ENCODE data around the gene VMAC.
A peak's percentile ranks its signal among the peaks of the same experiment; 100 is the strongest.

The VMAC gene

DNA sequence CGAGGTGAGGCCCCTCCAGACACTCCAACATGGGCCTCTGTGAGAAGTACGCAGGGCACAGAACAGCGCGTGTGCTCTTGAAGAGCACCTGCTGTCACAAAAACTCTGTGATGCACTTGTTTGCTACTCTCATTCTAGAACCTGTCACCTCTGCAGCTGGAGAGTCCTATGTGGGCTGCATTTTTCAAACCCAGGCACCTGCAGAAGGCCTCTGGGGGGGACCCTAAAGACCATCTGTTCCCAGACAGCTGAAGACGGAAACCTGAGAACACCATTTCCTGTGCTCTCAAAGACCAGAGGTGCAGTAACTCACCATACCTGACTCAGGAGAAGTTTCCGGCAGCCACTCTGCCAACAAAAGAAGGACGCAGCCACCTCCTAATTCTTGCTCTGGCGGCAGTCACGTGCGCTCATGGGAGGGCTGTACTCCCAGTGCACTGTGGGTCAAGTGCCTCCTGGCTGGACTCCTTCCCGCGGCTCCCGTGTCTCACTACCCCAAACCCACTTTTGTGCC, 45.2 kb downstream of the VMAC start:
- no peak overlapping the region for H3K9ac ChIP-seq (ENCODE audit: low read length)
- no peaks in the 10 kb centered on the region for H3K9me3 ChIP-seq (ENCODE audit: control insufficient read depth, insufficient read depth, low read depth, low read length)
- H3K27me3 ChIP-seq (ENCODE audit: control insufficient read depth, insufficient read depth, low read length): no peaks in the 10 kb centered on the region
- H3K27ac ChIP-seq (ENCODE audit: low read depth, low read length): no peak overlapping the region
- peaks cover 67% of the 10 kb centered on the region for H3K4me1 ChIP-seq (ENCODE audit: control insufficient read depth, insufficient read depth, low read length)
- H3K4me3 ChIP-seq (ENCODE audit: low read depth, low read length): no peak overlapping the region
- H3K36me3 ChIP-seq (ENCODE audit: control insufficient read depth, insufficient read depth, low read length): peaks cover 11% of the 10 kb centered on the region

DNA sequence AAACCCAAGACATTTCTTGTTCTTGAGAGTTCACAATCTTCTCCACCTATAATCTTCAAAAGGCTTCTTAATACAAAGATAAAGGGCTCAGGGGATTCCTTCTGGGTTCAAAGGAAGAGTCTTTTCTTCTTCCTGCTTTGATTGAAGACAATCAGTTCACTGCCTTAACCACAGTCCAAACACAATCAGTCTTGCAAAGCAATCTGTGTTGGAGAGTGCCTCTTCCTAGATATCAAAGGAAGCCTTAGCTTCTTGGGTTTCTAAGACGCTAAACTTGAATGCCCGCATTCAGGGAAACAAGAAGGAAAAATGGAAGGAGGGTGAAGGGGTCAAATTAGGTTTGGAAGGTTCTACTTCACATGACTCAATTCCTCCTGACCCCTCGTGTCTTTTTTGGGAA, 46.1 kb downstream of the VMAC start:
- H3K4me3 ChIP-seq (ENCODE audit: low read depth, low read length): no peak overlapping the region

DNA sequence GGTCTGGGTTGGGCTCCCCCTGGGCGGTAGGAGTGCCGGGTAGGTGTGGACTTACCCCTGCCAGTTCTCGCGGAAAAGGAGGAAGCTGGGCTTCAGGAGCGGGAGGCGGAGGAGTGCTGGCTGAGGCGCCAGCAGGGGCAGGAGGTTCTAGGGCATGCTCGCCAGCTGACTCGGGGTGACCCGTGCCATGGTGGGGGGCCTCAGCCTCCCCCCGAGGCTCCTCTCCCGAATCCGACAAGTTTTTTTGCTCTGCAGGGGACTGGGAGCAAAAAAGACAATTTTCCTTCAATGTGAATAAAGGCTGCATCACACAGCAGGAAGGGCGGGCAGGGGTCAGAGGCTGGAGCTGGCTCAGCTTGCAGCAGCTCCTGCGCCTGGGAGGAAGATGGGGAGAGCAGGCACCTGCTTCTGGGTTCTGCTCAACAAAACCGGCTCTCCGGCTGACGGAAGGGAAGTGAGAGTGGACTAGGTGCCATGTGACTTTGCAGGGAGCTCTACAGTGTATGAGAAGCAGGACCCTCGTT, 46.7 kb downstream of the VMAC start:
- peaks cover 77% of the 10 kb centered on the region for H3K4me1 ChIP-seq (ENCODE audit: control insufficient read depth, insufficient read depth, low read length)
- H3K9me3 ChIP-seq (ENCODE audit: control insufficient read depth, insufficient read depth, low read depth, low read length): no peaks in the 10 kb centered on the region
- H3K36me3 ChIP-seq (ENCODE audit: control insufficient read depth, insufficient read depth, low read length): peaks cover 4% of the 10 kb centered on the region; the same call in 1 of the 2 replicates
- H3K27me3 ChIP-seq (ENCODE audit: control insufficient read depth, insufficient read depth, low read length): no peaks in the 10 kb centered on the region
- no peak overlapping the region for H3K4me3 ChIP-seq (ENCODE audit: low read depth, low read length)
- no peak overlapping the region for H3K9ac ChIP-seq (ENCODE audit: low read length)
- H3K27ac ChIP-seq (ENCODE audit: low read depth, low read length): no peak overlapping the region

More for the DNA sequence above, 46.1 kb downstream of the VMAC start:
- Histone ChIP-seq H3K9me3 (ENCODE audit: control insufficient read depth, insufficient read depth, low read depth, low read length) (no peaks in the 10 kb centered on the region), H3K4me1 (ENCODE audit: control insufficient read depth, insufficient read depth, low read length) (peaks cover 74% of the 10 kb centered on the region), H3K36me3 (ENCODE audit: control insufficient read depth, insufficient read depth, low read length) (peaks cover 7% of the 10 kb centered on the region), H3K27ac (ENCODE audit: low read depth, low read length) (no peak overlapping the region), H3K9ac (ENCODE audit: low read length) (no peak overlapping the region), H3K27me3 (ENCODE audit: control insufficient read depth, insufficient read depth, low read length) (no peaks in the 10 kb centered on the region)

DNA sequence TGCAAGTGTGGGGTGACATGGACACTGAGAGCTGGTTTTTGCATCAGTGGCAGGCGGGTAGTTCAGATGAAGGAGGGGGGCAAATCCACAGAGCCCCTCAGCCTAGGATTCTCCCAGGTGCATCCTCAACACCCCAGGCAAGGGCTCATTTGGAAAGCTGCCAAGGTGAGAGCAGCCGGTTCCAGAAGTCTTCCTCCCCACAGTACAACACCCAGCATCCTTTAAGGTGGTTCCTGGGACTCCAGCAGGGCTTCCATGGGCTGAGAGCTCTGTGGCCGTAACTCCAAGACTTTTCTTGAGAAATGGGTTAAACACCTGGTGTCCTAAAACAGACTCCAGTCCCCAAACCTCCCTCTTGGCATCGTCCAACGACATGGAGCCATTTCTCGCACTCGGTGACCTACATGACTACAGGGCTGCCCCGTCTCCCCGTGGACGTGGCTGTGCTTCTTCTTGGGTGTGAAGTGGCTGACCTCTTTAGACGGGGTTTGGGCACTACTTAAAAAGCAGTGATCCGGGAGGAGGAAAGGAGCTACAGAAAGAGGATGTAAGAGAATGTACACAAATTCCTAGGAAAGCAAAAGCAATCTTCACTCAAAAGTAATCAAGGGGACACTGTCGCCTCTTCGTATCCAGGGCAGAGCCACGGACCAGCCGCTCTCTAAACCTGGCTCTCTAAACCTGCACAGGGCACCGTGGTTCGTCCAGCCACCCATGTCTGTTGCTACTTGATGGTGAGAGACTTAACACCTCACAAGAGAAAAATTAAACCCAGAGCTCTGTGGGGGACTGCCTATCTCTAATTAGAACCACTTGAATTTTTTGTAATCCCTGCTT, 47.7 kb downstream of the VMAC start:
- Histone ChIP-seq H3K9ac (ENCODE audit: low read length) (peak overlapping the region; percentile 32), H3K36me3 (ENCODE audit: control insufficient read depth, insufficient read depth, low read length) (peaks cover 4% of the 10 kb centered on the region; the same call in 1 of the 2 replicates), H3K9me3 (ENCODE audit: control insufficient read depth, insufficient read depth, low read depth, low read length) (no peaks in the 10 kb centered on the region), H3K27ac (ENCODE audit: low read depth, low read length) (peak overlapping the region; percentile 29; the same call in 1 of the 2 replicates), H3K4me1 (ENCODE audit: control insufficient read depth, insufficient read depth, low read length) (peaks cover 84% of the 10 kb centered on the region), H3K27me3 (ENCODE audit: control insufficient read depth, insufficient read depth, low read length) (no peaks in the 10 kb centered on the region), H3K4me3 (ENCODE audit: low read depth, low read length) (peak overlapping the region; percentile 6; the same call in 1 of the 2 replicates)

DNA sequence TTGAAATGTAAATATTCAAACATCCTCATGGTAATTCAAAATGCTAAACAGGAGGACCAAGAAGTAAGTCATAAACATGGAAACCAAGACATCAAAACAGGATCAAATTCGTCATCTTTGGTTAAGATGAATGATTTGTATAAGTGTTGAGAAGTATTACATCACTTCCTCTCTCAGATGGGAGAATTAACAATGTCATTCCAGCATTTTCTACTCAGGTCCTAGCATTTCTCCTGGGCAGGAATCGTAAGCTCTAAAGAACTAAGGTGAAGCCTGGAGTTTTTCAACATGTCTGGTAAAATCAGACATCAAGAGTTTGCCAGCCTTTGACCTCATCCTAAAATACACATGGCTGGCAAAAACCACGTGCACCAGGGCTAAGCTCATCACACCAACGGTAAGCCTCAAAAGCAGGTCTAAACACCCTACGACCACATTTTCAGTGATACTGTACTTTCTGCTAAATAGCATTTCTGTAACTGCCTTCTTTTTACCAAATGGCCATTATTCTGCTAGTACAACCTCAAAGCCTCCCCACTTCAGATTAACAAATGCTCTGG, 48.4 kb downstream of the VMAC start:
- H3K9ac ChIP-seq (ENCODE audit: low read length): peak overlapping the region; percentile 53
- H3K27me3 ChIP-seq (ENCODE audit: control insufficient read depth, insufficient read depth, low read length): no peaks in the 10 kb centered on the region
- H3K4me3 ChIP-seq (ENCODE audit: low read depth, low read length): no peak overlapping the region
- H3K36me3 ChIP-seq (ENCODE audit: control insufficient read depth, insufficient read depth, low read length): peaks cover 4% of the 10 kb centered on the region; the same call in 1 of the 2 replicates
- peaks cover 90% of the 10 kb centered on the region for H3K4me1 ChIP-seq (ENCODE audit: control insufficient read depth, insufficient read depth, low read length)
- no peaks in the 10 kb centered on the region for H3K9me3 ChIP-seq (ENCODE audit: control insufficient read depth, insufficient read depth, low read depth, low read length)
- peak overlapping the region; percentile 29; the same call in 1 of the 2 replicates for H3K27ac ChIP-seq (ENCODE audit: low read depth, low read length)

DNA sequence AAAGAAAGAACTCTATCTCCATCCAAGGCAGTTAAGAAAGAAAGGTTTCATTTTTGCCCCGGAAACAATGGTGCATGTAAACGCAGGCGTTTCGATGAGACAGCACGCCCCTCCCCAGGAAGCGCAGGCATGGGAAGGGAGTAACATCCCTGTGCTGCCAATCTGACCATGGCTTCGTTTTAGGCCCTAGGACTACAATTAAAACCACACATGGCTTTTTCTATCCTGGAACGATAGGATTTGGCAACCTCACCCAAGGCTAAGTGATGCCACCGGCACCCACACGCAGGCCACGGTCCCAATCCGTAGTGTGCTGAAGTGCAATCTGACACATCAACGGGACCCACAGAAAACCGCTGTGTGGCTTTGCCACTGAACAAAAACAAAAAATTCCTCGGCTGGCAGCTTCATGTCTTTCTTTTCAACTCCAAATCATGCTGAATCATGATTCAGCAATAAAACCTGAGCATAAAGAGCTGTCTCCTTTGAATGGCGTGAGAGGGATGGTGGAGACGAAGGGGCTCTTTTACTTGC, 49.1 kb downstream of the VMAC start:
- peaks cover 93% of the 10 kb centered on the region for H3K4me1 ChIP-seq (ENCODE audit: control insufficient read depth, insufficient read depth, low read length)
- H3K4me3 ChIP-seq (ENCODE audit: low read depth, low read length): no peak overlapping the region
- no peaks in the 10 kb centered on the region for H3K27me3 ChIP-seq (ENCODE audit: control insufficient read depth, insufficient read depth, low read length)
- H3K27ac ChIP-seq (ENCODE audit: low read depth, low read length): no peak overlapping the region
- H3K36me3 ChIP-seq (ENCODE audit: control insufficient read depth, insufficient read depth, low read length): peaks cover 4% of the 10 kb centered on the region; the same call in 1 of the 2 replicates
- H3K9ac ChIP-seq (ENCODE audit: low read length): no peak overlapping the region
- H3K9me3 ChIP-seq (ENCODE audit: control insufficient read depth, insufficient read depth, low read depth, low read length): no peaks in the 10 kb centered on the region

DNA sequence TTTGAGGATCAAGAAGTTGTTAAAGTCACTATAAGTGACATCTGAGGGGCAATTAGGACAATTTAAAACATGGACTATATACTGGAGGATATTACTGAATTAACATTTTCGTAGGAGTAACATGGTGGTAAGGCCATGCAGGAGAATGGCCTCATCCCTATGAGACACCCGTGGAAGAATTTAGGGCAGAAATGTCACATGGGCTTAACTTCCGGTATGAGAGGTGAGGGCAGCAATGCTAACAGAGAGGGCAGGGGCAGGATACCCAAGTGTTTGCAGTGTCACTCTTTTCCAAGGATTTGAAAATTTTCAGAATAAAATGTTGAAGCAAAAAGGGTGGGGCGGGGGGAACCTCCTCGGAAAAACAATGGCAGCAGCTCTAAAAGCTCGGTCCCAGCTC, 49.6 kb downstream of the VMAC start:
- no peaks in the 10 kb centered on the region for H3K27me3 ChIP-seq (ENCODE audit: control insufficient read depth, insufficient read depth, low read length)
- H3K9me3 ChIP-seq (ENCODE audit: control insufficient read depth, insufficient read depth, low read depth, low read length): no peaks in the 10 kb centered on the region
- H3K4me1 ChIP-seq (ENCODE audit: control insufficient read depth, insufficient read depth, low read length): peaks cover 93% of the 10 kb centered on the region
- no peak overlapping the region for H3K9ac ChIP-seq (ENCODE audit: low read length)
- H3K36me3 ChIP-seq (ENCODE audit: control insufficient read depth, insufficient read depth, low read length): peaks cover 4% of the 10 kb centered on the region; the same call in 1 of the 2 replicates
- H3K27ac ChIP-seq (ENCODE audit: low read depth, low read length): no peak overlapping the region
- H3K4me3 ChIP-seq (ENCODE audit: low read depth, low read length): no peak overlapping the region

DNA sequence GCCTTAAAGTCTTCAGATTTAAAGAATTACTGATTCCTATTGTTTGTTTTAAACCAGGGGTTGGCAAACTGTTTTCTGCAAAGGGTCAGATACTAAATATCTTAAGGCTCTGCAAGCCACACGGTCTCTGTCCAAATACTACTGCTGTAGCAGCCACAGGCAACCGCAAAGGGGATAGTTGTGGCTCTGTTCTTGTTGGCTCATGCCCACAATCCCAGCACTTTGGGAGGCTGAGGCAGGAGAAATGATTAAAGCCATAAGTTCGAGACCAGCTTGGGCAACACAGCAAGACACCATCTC, 50.9 kb downstream of the VMAC start:
- Histone ChIP-seq H3K4me3 (ENCODE audit: low read depth, low read length) (no peak overlapping the region), H3K27me3 (ENCODE audit: control insufficient read depth, insufficient read depth, low read length) (no peaks in the 10 kb centered on the region), H3K27ac (ENCODE audit: low read depth, low read length) (no peak overlapping the region), H3K9ac (ENCODE audit: low read length) (no peak overlapping the region), H3K36me3 (ENCODE audit: control insufficient read depth, insufficient read depth, low read length) (no peaks in the 10 kb centered on the region), H3K4me1 (ENCODE audit: control insufficient read depth, insufficient read depth, low read length) (peaks cover 94% of the 10 kb centered on the region), H3K9me3 (ENCODE audit: control insufficient read depth, insufficient read depth, low read depth, low read length) (no peaks in the 10 kb centered on the region)

DNA sequence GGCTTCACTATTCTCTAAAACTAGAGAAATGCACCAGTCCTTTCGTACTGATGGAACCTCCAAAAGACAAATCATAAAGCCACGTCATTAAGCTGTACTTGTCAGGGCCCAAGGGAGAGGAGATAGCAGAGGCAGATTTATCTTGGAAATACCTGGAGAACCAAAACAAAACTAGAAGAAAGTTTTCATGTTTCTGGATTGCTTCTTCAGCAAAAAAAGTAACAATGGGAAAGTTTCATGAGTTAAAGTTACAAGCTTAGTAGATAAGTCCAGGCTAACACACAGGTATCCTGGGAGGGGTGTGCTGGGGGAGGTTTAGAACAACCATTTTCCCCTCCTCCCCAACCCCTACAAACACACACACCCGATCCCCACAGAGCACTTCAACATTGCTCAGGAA, 51.7 kb downstream of the VMAC start:
- H3K27me3 ChIP-seq (ENCODE audit: control insufficient read depth, insufficient read depth, low read length): no peaks in the 10 kb centered on the region

DNA sequence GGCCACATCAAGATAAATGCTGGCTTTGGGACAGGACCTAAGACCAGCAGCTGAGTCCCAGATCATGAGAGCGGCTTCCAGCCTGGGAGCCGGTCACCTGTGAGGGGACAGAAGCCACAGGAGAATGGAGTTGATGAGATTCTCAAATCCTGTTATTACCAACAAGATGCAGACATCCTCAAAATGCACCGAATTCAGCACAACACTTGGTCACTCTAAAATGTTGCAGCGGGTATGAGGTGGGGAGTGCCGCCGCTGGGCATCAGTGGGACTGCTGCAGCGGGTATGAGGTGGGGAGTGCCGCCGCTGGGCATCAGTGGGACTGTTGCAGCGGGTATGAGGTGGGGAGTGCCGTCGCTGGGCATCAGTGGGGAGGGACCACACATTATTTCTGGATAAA, 52.1 kb downstream of the VMAC start:
- Histone ChIP-seq H3K4me3 (ENCODE audit: low read depth, low read length) (no peak overlapping the region), H3K9me3 (ENCODE audit: control insufficient read depth, insufficient read depth, low read depth, low read length) (no peaks in the 10 kb centered on the region), H3K4me1 (ENCODE audit: control insufficient read depth, insufficient read depth, low read length) (peaks cover 85% of the 10 kb centered on the region), H3K36me3 (ENCODE audit: control insufficient read depth, insufficient read depth, low read length) (no peaks in the 10 kb centered on the region), H3K9ac (ENCODE audit: low read length) (no peak overlapping the region), H3K27me3 (ENCODE audit: control insufficient read depth, insufficient read depth, low read length) (no peaks in the 10 kb centered on the region), H3K27ac (ENCODE audit: low read depth, low read length) (no peak overlapping the region)

More for the DNA sequence above, 51.7 kb downstream of the VMAC start:
- Histone ChIP-seq H3K27ac (ENCODE audit: low read depth, low read length) (no peak overlapping the region), H3K4me1 (ENCODE audit: control insufficient read depth, insufficient read depth, low read length) (peaks cover 87% of the 10 kb centered on the region), H3K9ac (ENCODE audit: low read length) (no peak overlapping the region), H3K36me3 (ENCODE audit: control insufficient read depth, insufficient read depth, low read length) (no peaks in the 10 kb centered on the region), H3K9me3 (ENCODE audit: control insufficient read depth, insufficient read depth, low read depth, low read length) (no peaks in the 10 kb centered on the region), H3K4me3 (ENCODE audit: low read depth, low read length) (no peak overlapping the region)

DNA sequence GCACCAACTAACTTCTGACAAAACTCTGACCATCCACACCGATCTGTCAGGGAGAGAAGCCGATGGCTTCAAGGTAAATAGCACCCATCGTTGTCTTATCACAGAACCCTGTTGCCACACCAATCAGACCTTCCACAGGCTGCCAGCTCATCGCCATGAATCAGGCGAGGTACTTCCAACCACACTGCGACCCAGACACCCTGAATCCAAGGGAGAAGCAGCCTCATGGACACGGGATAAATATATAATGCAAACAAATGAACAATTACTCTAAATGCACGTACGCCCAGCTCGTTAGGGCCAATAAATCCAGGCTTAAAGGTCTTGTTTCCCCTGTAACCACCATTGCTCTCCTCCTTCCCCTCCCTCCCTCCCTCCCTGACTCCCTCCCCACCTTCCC, 52.5 kb downstream of the VMAC start:
- Histone ChIP-seq H3K27me3 (ENCODE audit: control insufficient read depth, insufficient read depth, low read length) (no peaks in the 10 kb centered on the region), H3K4me3 (ENCODE audit: low read depth, low read length) (no peak overlapping the region), H3K9ac (ENCODE audit: low read length) (no peak overlapping the region), H3K36me3 (ENCODE audit: control insufficient read depth, insufficient read depth, low read length) (no peaks in the 10 kb centered on the region), H3K27ac (ENCODE audit: low read depth, low read length) (no peak overlapping the region), H3K9me3 (ENCODE audit: control insufficient read depth, insufficient read depth, low read depth, low read length) (no peaks in the 10 kb centered on the region), H3K4me1 (ENCODE audit: control insufficient read depth, insufficient read depth, low read length) (peaks cover 85% of the 10 kb centered on the region)

Measured in HUES6 (cell line).